Panc1 (cell line): Measurements from ENCODE around the gene EPHA3. TPM values are rescaled to one million over a fixed set of nuclear protein-coding genes. Genes with fewer than 3 reads are reported as not detected.

Experiments used
- ATAC-seq: fragments of 200-7000 bp; cut with Tn5 transposase; 2 replicates; pipeline ENCODE4 v1.9.1; 2020; ENCODE audit warnings: mild to moderate bottlenecking, moderate library complexity
- BruUV-seq: library from RNA; stranded (reverse); fragments of 400-500 nt; replicated peaks from 2 replicates; lab custom pipeline; 2021; lab: Mats Ljungman, UMichigan
- CTCF ChIA-PET: fragments of 300-600 bp; sonication (Branson Sonifier 250); formaldehyde crosslinking; loops from one replicate; lab custom pipeline; 2022; ENCODE audit warnings: antibody characterized with exemption; lab: Charles Lee
- POLR2A ChIA-PET: fragments of 300-600 bp; sonication (Branson Sonifier 250); formaldehyde crosslinking; loops from one replicate; lab custom pipeline; 2022; ENCODE audit warnings: antibody characterized with exemption; lab: Charles Lee
- DNase-seq: peaks from one replicate; pipeline ENCODE4 v3.0.0-alpha.2; 2010; ENCODE audit warnings: low read depth, low spot score
- H3K27ac ChIP-seq: 2 replicates; pipeline ENCODE4 v1.5.1; 2011; ENCODE audit warnings: mild to moderate bottlenecking, low read length, inconsistent platforms
- H3K27me3 ChIP-seq: fragments of 200-500 bp; sonication (Bioruptor generic); 2 replicates; pipeline ENCODE4 v1.6.0; 2014; ENCODE audit warnings: low read length, inconsistent platforms; ENCODE audit not compliant: control insufficient read depth, insufficient read depth
- H3K36me3 ChIP-seq: fragments of 200-500 bp; sonication (Bioruptor generic); 2 replicates; pipeline ENCODE4 v1.5.1; 2014; ENCODE audit warnings: inconsistent platforms, mild to moderate bottlenecking, low read length, moderate library complexity; ENCODE audit not compliant: control insufficient read depth, insufficient read depth
- H3K4me1 ChIP-seq: 2 replicates; pipeline ENCODE4 v1.5.1; 2011; ENCODE audit warnings: inconsistent platforms, mild to moderate bottlenecking, low read length, moderate library complexity; ENCODE audit not compliant: control insufficient read depth, insufficient read depth
- H3K4me3 ChIP-seq, 2 experiments: 2 replicates each; pipeline ENCODE4 v1.5.1; 2011 to 2012; ENCODE audit warnings: low read depth in 2 of 2, low read length in 2 of 2, mild to moderate bottlenecking in 2 of 2, inconsistent platforms in 1 of 2, moderate library complexity in 1 of 2
- H3K9me3 ChIP-seq: fragments of 200-500 bp; sonication (Bioruptor generic); 2 replicates; pipeline ENCODE4 v1.5.1; 2014; ENCODE audit warnings: low read depth, mild to moderate bottlenecking, inconsistent platforms, low read length, moderate library complexity; ENCODE audit not compliant: control insufficient read depth, insufficient read depth
- POLR2AphosphoS5 ChIP-seq: IDR thresholded peaks from 2 replicates; pipeline ENCODE4 v1.6.1; 2012; ENCODE audit warnings: mild to moderate bottlenecking, low read depth, low read length, moderate library complexity
- REST ChIP-seq, 2 experiments: IDR thresholded peaks; 2 replicates each; pipeline ENCODE4 v1.6.1; 2011 to 2012; ENCODE audit warnings: low read depth in 2 of 2, control low read depth in 1 of 2, low read length in 1 of 2, mild to moderate bottlenecking in 1 of 2, moderate library complexity in 1 of 2; ENCODE audit not compliant: insufficient read depth in 1 of 2
- SIN3A ChIP-seq: IDR thresholded peaks from 2 replicates; pipeline ENCODE4 v1.6.1; 2012; ENCODE audit warnings: low read depth, mild to moderate bottlenecking, low read length, moderate library complexity, borderline replicate concordance; ENCODE audit not compliant: insufficient read depth
- TCF7L2 ChIP-seq: IDR thresholded peaks from 2 replicates; pipeline ENCODE4 v1.6.1; 2011; ENCODE audit warnings: mild to moderate bottlenecking, low read depth, low read length, inconsistent platforms
- in situ Hi-C: cut with HindIII; loops from 2 replicates; pipeline ENCODE4 v1.10.0; 2016; ENCODE audit warnings: low sequenced_read_pairs, low pct_unique_long_range_greater_than_20kb
- intact Hi-C: fragments of 100-400 bp; cut with micrococcal nuclease; formaldehyde crosslinking; loops from one replicate; pipeline ENCODE4 v1.10.0; 2022; ENCODE audit not compliant: unreplicated experiment
- total RNA-seq: library from RNA; stranded (reverse); gene quantifications from one replicate; pipeline ENCODE4 v1.2.1, GENCODE V29; 2021; ENCODE audit not compliant: unreplicated experiment
- TF ChIP-seq, protein P1 (sequence below): fragments of 450-650 bp; IDR thresholded peaks from 2 replicates; pipeline ENCODE4 v1.5.1; 2017; ENCODE audit warnings: mild to moderate bottlenecking

EPHA3 gene
- total RNA-seq, 1 experiment from 2014 or later: 0.05 TPM

DNA sequence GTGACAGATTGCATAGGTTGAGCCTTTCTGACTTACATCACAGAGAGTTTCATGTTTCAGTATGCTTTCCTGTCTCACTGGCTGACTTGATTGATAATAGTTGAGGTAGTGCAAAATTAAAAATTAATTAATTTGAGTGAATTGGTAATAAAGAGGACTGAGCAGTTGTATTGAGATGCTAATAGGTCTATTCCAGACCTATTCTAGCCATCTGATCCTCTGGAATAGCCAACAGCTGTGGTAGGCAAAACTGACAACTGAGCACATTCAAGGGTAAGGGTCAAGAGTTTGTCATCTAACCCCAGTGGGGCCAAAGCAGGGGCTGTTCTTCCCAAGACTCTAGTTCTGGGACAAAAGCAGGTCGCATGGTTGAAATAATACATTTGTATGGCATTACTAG, 132.4 kb downstream of the EPHA3 start:
- ChIA-PET POLR2A (no interaction called here), CTCF (no interaction called here)
- Histone ChIP-seq H3K27ac (no peak overlapping the region), H3K36me3 (no peaks in the 10 kb centered on the region), H3K9me3 (no peaks in the 10 kb centered on the region), H3K4me3 (no peak overlapping the region), H3K27me3 (no peaks in the 10 kb centered on the region), H3K4me1 (no peaks in the 10 kb centered on the region)
- no TSS peak for BruUV-seq
- ATAC-seq (no peak), DNase-seq (no peak)
- in situ Hi-C loops (no loop called here), intact Hi-C loops (no loop called here)
- no peak for TF ChIP-seq SIN3A
- TF ChIP-seq REST (IDR thresholded peaks at IDR 0.05; ENCODE audit: insufficient read depth in 1 of 2, low read depth in 2 of 2, low read length in 1 of 2): no peak
- no peak for TF ChIP-seq TCF7L2
- no peak for TF ChIP-seq POLR2AphosphoS5
- TF ChIP-seq, protein P1, sequence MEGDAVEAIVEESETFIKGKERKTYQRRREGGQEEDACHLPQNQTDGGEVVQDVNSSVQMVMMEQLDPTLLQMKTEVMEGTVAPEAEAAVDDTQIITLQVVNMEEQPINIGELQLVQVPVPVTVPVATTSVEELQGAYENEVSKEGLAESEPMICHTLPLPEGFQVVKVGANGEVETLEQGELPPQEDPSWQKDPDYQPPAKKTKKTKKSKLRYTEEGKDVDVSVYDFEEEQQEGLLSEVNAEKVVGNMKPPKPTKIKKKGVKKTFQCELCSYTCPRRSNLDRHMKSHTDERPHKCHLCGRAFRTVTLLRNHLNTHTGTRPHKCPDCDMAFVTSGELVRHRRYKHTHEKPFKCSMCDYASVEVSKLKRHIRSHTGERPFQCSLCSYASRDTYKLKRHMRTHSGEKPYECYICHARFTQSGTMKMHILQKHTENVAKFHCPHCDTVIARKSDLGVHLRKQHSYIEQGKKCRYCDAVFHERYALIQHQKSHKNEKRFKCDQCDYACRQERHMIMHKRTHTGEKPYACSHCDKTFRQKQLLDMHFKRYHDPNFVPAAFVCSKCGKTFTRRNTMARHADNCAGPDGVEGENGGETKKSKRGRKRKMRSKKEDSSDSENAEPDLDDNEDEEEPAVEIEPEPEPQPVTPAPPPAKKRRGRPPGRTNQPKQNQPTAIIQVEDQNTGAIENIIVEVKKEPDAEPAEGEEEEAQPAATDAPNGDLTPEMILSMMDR: no peak

DNA sequence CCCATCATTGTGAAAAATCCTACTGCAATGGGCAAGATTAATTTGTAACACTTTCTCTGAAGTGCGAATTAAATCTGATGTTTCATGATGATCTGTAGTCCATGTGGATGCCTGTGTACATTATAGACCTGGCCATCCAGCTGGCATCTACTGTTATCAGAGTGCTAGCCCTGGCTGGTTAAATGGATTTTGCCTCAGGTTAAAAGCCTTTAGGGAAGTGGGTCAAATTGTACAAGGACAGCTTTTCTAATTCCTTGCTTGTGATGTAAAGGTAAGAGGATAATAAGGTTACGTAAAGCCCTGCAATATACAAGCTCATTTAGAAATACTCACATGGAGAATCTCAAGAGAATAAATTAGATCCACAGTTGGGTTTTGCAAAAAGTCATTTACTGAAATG, 138.2 kb downstream of the EPHA3 start:
- in situ Hi-C loops: no loop called here
- TF ChIP-seq REST (IDR thresholded peaks at IDR 0.05; ENCODE audit: insufficient read depth in 1 of 2, low read depth in 2 of 2, low read length in 1 of 2) (no peak), TCF7L2 (no peak), POLR2AphosphoS5 (no peak)
- TF ChIP-seq, protein P1: no peak
- no peak overlapping the region for H3K27ac ChIP-seq
- ATAC-seq (no peak), DNase-seq (no peak)
- no peak overlapping the region for H3K4me3 ChIP-seq
- CTCF ChIA-PET: no interaction called here
- no peaks in the 10 kb centered on the region for H3K9me3 ChIP-seq
- H3K27me3 ChIP-seq: no peaks in the 10 kb centered on the region
- BruUV-seq: no TSS peak
- H3K4me1 ChIP-seq: no peaks in the 10 kb centered on the region
- intact Hi-C loops: no loop called here
- POLR2A ChIA-PET: no interaction called here
- no peaks in the 10 kb centered on the region for H3K36me3 ChIP-seq
